Mesenchymal stem cell (in vitro differentiated cells and primary cell): ENCODE data around the gene KCTD16.

Experiments
- DNase-seq: peaks from one replicate; pipeline ENCODE4 v3.0.0-alpha.2; 2013
- H2AFZ ChIP-seq: one replicate; pipeline ENCODE4 v1.6.1; 2013; ENCODE audit warnings: low read depth, mild to moderate bottlenecking, control low read depth, inconsistent platforms, low read length, moderate library complexity
- H2AK5ac ChIP-seq: 2 replicates; pipeline ENCODE4 v1.6.1; 2013; ENCODE audit warnings: low read length, moderate library complexity, mild to moderate bottlenecking, inconsistent platforms; ENCODE audit not compliant: severe bottlenecking
- H2BK120ac ChIP-seq: one replicate; pipeline ENCODE4 v1.6.1; 2013; ENCODE audit warnings: low read depth, mild to moderate bottlenecking, inconsistent platforms, low read length, moderate library complexity
- H2BK12ac ChIP-seq, 2 experiments: one replicate each; pipeline ENCODE4 v1.6.1; 2013; ENCODE audit warnings: inconsistent platforms in 2 of 2, low read length in 2 of 2, mild to moderate bottlenecking in 2 of 2, moderate library complexity in 2 of 2, control low read depth in 1 of 2
- H2BK15ac ChIP-seq: one replicate; pipeline ENCODE4 v1.6.1; 2013; ENCODE audit warnings: mild to moderate bottlenecking, low read depth, inconsistent platforms; ENCODE audit not compliant: poor library complexity, severe bottlenecking
- H2BK5ac ChIP-seq: 2 replicates; pipeline ENCODE4 v1.6.1; 2013; ENCODE audit warnings: low read depth, mild to moderate bottlenecking, low read length, control low read depth, inconsistent platforms; ENCODE audit not compliant: poor library complexity, severe bottlenecking
- H3K14ac ChIP-seq, 2 experiments: one replicate each; pipeline ENCODE4 v1.6.1; 2013; ENCODE audit warnings: inconsistent platforms in 2 of 2, low read length in 2 of 2, control low read depth in 1 of 2, mild to moderate bottlenecking in 1 of 2, moderate library complexity in 1 of 2
- H3K18ac ChIP-seq, 2 experiments: one replicate each; pipeline ENCODE4 v1.6.1; 2013; ENCODE audit warnings: inconsistent platforms in 2 of 2, low read length in 2 of 2, control low read depth in 1 of 2, low read depth in 1 of 2, mild to moderate bottlenecking in 1 of 2
- H3K23ac ChIP-seq, 2 experiments: one replicate each; pipeline ENCODE4 v1.6.1; 2013; ENCODE audit warnings: inconsistent platforms in 2 of 2, low read length in 2 of 2, mild to moderate bottlenecking in 2 of 2, moderate library complexity in 2 of 2, control low read depth in 1 of 2
- H3K27ac ChIP-seq: 2 replicates; pipeline ENCODE4 v1.5.1; 2013; ENCODE audit warnings: mild to moderate bottlenecking, moderate library complexity, low read length, control low read depth, inconsistent platforms; ENCODE audit not compliant: poor library complexity, severe bottlenecking
- H3K27me3 ChIP-seq, 2 experiments: 2 replicates each; pipeline versions ENCODE4 v1.6.1 to v1.7.0; 2013; ENCODE audit warnings: low read length in 2 of 2, mild to moderate bottlenecking in 2 of 2, moderate library complexity in 2 of 2, control low read depth in 1 of 2, inconsistent platforms in 1 of 2; ENCODE audit not compliant: control insufficient read depth in 1 of 2, insufficient read depth in 1 of 2
- H3K36me3 ChIP-seq, 2 experiments: 2 replicates each; pipeline versions ENCODE4 v1.6.1 to v1.7.0; 2013; ENCODE audit warnings: low read length in 2 of 2, control low read depth in 1 of 2, inconsistent platforms in 1 of 2, low read depth in 1 of 2, mild to moderate bottlenecking in 1 of 2; ENCODE audit not compliant: insufficient read depth in 2 of 2, control insufficient read depth in 1 of 2
- H3K4ac ChIP-seq, 2 experiments: one replicate each; pipeline ENCODE4 v1.6.1; 2013; ENCODE audit warnings: inconsistent platforms in 2 of 2, low read length in 2 of 2, mild to moderate bottlenecking in 2 of 2, moderate library complexity in 2 of 2, control low read depth in 1 of 2, low read depth in 1 of 2
- H3K4me1 ChIP-seq: 2 replicates; pipeline ENCODE4 v1.6.1; 2013; ENCODE audit warnings: low read depth, low read length, control low read depth; ENCODE audit not compliant: control insufficient read depth, insufficient read depth
- H3K4me2 ChIP-seq: 2 replicates; pipeline ENCODE4 v1.6.1; 2013; ENCODE audit warnings: low read length, mild to moderate bottlenecking, inconsistent platforms; ENCODE audit not compliant: poor library complexity, severe bottlenecking
- H3K4me3 ChIP-seq, 2 experiments: 2 replicates each; pipeline versions ENCODE4 v1.5.1 to v1.7.0; 2013; ENCODE audit warnings: low read length in 2 of 2, mild to moderate bottlenecking in 2 of 2, control low read depth in 1 of 2, low read depth in 1 of 2; ENCODE audit not compliant: insufficient read depth in 1 of 2
- H3K79me1 ChIP-seq: replicated peaks from 2 replicates; pipeline ENCODE4 v1.6.1; 2013; ENCODE audit warnings: mild to moderate bottlenecking, control low read depth, low read length, inconsistent platforms; ENCODE audit not compliant: poor library complexity, severe bottlenecking
- H3K9ac ChIP-seq: 2 replicates; pipeline ENCODE4 v1.7.0; 2013; ENCODE audit warnings: mild to moderate bottlenecking, low read length, moderate library complexity
- H3K9me3 ChIP-seq: 2 replicates; pipeline ENCODE4 v1.7.0; 2013; ENCODE audit warnings: mild to moderate bottlenecking, low read length; ENCODE audit not compliant: control insufficient read depth
- H4K8ac ChIP-seq: one replicate; pipeline ENCODE4 v1.6.1; 2013; ENCODE audit warnings: inconsistent platforms, mild to moderate bottlenecking, low read length, moderate library complexity
- H4K91ac ChIP-seq: one replicate; pipeline ENCODE4 v1.6.1; 2013; ENCODE audit warnings: mild to moderate bottlenecking, low read length, inconsistent platforms
- WGBS: methylation state at CpG from one replicate; pipeline ENCODE4 v1.1.7; 2013; ENCODE audit warnings: mixed read lengths; 5-methylcytosine and 5-hydroxymethylcytosine counted together

Gene KCTD16

DNA sequence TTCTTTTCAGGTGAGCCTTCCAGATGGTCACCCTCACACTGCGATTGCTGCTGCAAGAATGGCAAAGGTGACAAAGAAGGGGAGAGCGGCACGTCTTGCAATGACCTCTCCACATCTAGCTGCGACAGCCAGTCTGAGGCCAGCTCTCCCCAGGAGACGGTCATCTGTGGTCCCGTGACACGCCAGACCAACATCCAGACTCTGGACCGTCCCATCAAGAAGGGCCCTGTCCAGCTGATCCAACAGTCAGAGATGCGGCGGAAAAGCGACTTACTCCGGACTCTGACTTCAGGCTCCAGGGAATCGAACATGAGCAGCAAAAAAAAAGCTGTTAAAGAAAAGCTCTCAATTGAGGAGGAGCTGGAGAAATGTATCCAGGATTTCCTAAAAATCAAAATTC lies 303.0 kb downstream of the KCTD16 start:
- no peak overlapping the region for H3K4me3 ChIP-seq
- WGBS: 95% methylated on average over 13 of the region's 13 CpGs

DNA sequence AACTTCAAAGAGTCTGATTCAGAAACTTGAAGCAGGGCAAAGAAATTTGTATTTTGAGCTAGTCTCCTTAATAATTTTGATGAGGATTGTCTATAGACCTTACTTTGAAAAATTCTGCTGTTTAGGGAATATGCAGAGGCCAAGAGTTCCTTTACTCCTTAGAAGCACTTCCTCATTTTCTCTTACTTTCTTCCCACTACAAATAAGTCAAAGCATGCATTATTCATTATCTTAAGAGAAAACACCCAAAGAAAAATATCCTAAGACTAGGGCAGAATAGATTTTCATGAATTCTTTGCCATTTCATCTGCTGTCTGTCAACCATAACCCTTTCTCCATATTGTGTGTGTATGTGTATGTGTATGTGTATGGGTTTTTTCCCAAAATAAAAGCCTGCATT lies 307.9 kb downstream of the KCTD16 start:
- H3K36me3 ChIP-seq: no peaks in the 10 kb centered on the region
- H2BK120ac ChIP-seq: no peak overlapping the region
- no peak overlapping the region for H4K8ac ChIP-seq
- H2AK5ac ChIP-seq: no peak overlapping the region
- no peak overlapping the region for H3K23ac ChIP-seq
- H3K14ac ChIP-seq: no peak overlapping the region
- no peak overlapping the region for H2BK5ac ChIP-seq
- H3K4me2 ChIP-seq: no peak overlapping the region
- no peak overlapping the region for H3K4me3 ChIP-seq
- H2BK12ac ChIP-seq: no peak overlapping the region
- DNase-seq: no peak
- no peaks in the 10 kb centered on the region for H3K79me1 ChIP-seq
- no peaks in the 10 kb centered on the region for H3K4me1 ChIP-seq
- H3K4ac ChIP-seq: no peak overlapping the region
- no peak overlapping the region for H4K91ac ChIP-seq
- no peak overlapping the region for H2BK15ac ChIP-seq
- H2AFZ ChIP-seq: no peak overlapping the region
- H3K9me3 ChIP-seq: no peaks in the 10 kb centered on the region
- no peak overlapping the region for H3K9ac ChIP-seq
- H3K18ac ChIP-seq: no peak overlapping the region
- no peaks in the 10 kb centered on the region for H3K27me3 ChIP-seq
- H3K27ac ChIP-seq: no peak overlapping the region

More for the DNA sequence above, 303.0 kb downstream of the KCTD16 start:
- Histone ChIP-seq H3K9ac (no peak overlapping the region), H3K4me2 (no peak overlapping the region), H2AFZ (no peak overlapping the region), H2BK12ac (no peak overlapping the region), H3K18ac (no peak overlapping the region), H3K4ac (no peak overlapping the region), H2BK5ac (no peak overlapping the region), H3K27me3 (no peaks in the 10 kb centered on the region), H2BK15ac (peak overlapping the region; percentile 3), H3K4me1 (no peaks in the 10 kb centered on the region), H2AK5ac (peak overlapping the region; percentile 43), H3K36me3 (no peaks in the 10 kb centered on the region), H3K14ac (no peak overlapping the region), H3K9me3 (no peaks in the 10 kb centered on the region), H3K79me1 (no peaks in the 10 kb centered on the region), H4K91ac (no peak overlapping the region), H3K23ac (peak overlapping the region in 1 of 2 experiments; percentile 17), H3K27ac (no peak overlapping the region), H4K8ac (no peak overlapping the region), H2BK120ac (no peak overlapping the region)
- DNase-seq: no peak

GRCh38 chr5:144481861-144482260 lies 311.2 kb downstream of the KCTD16 start:
- Histone ChIP-seq H2BK15ac (no peak overlapping the region), H3K79me1 (no peaks in the 10 kb centered on the region), H3K18ac (no peak overlapping the region), H3K9ac (no peak overlapping the region), H3K27me3 (no peaks in the 10 kb centered on the region), H3K27ac (no peak overlapping the region), H3K14ac (no peak overlapping the region), H4K8ac (no peak overlapping the region), H4K91ac (no peak overlapping the region), H3K36me3 (no peaks in the 10 kb centered on the region), H3K4me2 (no peak overlapping the region), H3K4me1 (no peaks in the 10 kb centered on the region), H2BK12ac (no peak overlapping the region), H3K9me3 (no peaks in the 10 kb centered on the region), H3K4ac (no peak overlapping the region), H2BK5ac (no peak overlapping the region), H2AFZ (no peak overlapping the region), H2BK120ac (no peak overlapping the region), H2AK5ac (no peak overlapping the region), H3K23ac (no peak overlapping the region), H3K4me3 (no peak overlapping the region)
- no peak for DNase-seq

GRCh38 chr5:144484124-144484897 lies 313.6 kb downstream of the KCTD16 start:
- Histone ChIP-seq H3K27ac (peak overlapping the region; percentile 49), H3K23ac (no peak overlapping the region), H2BK5ac (no peak overlapping the region), H3K9me3 (no peaks in the 10 kb centered on the region), H3K27me3 (no peaks in the 10 kb centered on the region), H4K91ac (no peak overlapping the region), H2BK120ac (no peak overlapping the region), H3K14ac (no peak overlapping the region), H3K4me2 (no peak overlapping the region), H3K4ac (no peak overlapping the region), H3K18ac (no peak overlapping the region), H3K4me1 (no peaks in the 10 kb centered on the region), H4K8ac (no peak overlapping the region), H2BK15ac (no peak overlapping the region), H3K4me3 (no peak overlapping the region), H3K36me3 (no peaks in the 10 kb centered on the region), H2BK12ac (no peak overlapping the region), H2AFZ (no peak overlapping the region), H2AK5ac (no peak overlapping the region), H3K79me1 (no peaks in the 10 kb centered on the region), H3K9ac (no peak overlapping the region)
- DNase-seq: peak; percentile 81
- WGBS: 37% methylated on average over 6 of the region's 9 CpGs
